22Rv1 (cell line): Measurements from ENCODE around the gene FBXO10.
A peak's percentile ranks its signal among the peaks of the same experiment; 100 is the strongest.
"Not testable (repeated sequence)": the region's sequence is repeated elsewhere in the genome, so short reads cannot be mapped to it uniquely, and the experiment has no call there.

Experiments
- H3K27ac ChIP-seq: fragments of 450-650 bp; 2 replicates; pipeline ENCODE4 v1.5.1; 2017
- ZFX ChIP-seq: fragments of 450-650 bp; IDR thresholded peaks from 2 replicates; pipeline ENCODE4 v1.6.1; 2017; ENCODE audit warnings: antibody characterized with exemption, borderline replicate concordance
- TF ChIP-seq, protein P1 (sequence below): fragments of 450-650 bp; IDR thresholded peaks from 2 replicates; pipeline ENCODE4 v1.5.1; 2017; ENCODE audit warnings: mild to moderate bottlenecking

The FBXO10 gene

GRCh38 chr9:37476930-37477329 is 99.2 kb downstream of the FBXO10 start:
- no peak for TF ChIP-seq ZFX
- TF ChIP-seq, protein P1, sequence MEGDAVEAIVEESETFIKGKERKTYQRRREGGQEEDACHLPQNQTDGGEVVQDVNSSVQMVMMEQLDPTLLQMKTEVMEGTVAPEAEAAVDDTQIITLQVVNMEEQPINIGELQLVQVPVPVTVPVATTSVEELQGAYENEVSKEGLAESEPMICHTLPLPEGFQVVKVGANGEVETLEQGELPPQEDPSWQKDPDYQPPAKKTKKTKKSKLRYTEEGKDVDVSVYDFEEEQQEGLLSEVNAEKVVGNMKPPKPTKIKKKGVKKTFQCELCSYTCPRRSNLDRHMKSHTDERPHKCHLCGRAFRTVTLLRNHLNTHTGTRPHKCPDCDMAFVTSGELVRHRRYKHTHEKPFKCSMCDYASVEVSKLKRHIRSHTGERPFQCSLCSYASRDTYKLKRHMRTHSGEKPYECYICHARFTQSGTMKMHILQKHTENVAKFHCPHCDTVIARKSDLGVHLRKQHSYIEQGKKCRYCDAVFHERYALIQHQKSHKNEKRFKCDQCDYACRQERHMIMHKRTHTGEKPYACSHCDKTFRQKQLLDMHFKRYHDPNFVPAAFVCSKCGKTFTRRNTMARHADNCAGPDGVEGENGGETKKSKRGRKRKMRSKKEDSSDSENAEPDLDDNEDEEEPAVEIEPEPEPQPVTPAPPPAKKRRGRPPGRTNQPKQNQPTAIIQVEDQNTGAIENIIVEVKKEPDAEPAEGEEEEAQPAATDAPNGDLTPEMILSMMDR, result no peak
- H3K27ac ChIP-seq, result no peak overlapping the region

GRCh38 chr9:37474438-37474837 is 101.7 kb downstream of the FBXO10 start:
- no peak overlapping the region for H3K27ac ChIP-seq
- TF ChIP-seq, protein P1, result no peak
- no peak for TF ChIP-seq ZFX

GRCh38 chr9:37473982-37474381 is 102.2 kb downstream of the FBXO10 start:
- not testable (repeated sequence) for H3K27ac ChIP-seq

- TF ChIP-seq, protein P1, result no peak
- no peak for TF ChIP-seq ZFX
- H3K27ac ChIP-seq, result peak overlapping the region; percentile 12; the same call in 1 of the 2 replicates
Measured at GRCh38 chr9:37471942-37472684, 104.1 kb downstream of the FBXO10 start.

DNA sequence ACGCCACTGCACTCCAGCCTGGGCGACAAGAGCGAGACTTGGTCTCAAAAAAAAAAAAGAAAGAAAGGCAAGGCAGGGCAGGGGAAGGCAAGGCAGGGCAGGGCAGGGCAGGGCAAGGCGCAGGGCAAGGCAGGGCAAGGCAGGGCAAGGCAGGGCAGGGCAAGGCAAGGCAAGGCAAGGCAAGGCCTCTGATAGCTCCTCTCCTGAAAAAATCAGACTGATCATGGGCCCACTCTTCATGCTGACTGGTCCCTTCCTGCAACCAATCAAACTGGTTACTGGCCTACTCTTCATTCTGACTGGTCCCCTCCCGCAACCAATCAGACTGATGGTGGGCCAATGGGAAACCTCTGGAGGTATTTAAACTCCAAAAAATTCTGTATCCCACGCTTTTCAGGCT is 107.6 kb downstream of the FBXO10 start:
- TF ChIP-seq, protein P1, result no peak
- no peak for TF ChIP-seq ZFX
- H3K27ac ChIP-seq, result no peak overlapping the region

DNA sequence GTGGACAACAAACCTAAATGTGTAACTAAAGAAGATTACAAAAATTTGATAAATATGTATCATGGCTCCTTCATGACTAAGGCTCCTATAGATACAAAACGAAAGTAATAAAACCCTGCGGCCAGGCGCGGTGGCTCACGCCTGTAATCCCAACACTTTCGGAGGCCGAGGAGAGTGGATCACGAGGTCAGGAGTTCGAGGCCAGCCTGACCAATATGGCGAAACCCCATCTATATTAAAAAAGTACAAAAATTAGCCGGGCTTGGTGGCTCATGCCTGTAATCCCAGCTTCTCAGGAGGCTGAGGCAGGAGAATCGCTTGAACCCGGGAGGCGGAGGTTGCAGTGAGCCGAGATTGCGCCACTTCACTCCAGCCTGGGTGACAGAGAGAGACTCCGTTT is 108.7 kb downstream of the FBXO10 start:
- peak overlapping the region; percentile 99 for H3K27ac ChIP-seq

DNA sequence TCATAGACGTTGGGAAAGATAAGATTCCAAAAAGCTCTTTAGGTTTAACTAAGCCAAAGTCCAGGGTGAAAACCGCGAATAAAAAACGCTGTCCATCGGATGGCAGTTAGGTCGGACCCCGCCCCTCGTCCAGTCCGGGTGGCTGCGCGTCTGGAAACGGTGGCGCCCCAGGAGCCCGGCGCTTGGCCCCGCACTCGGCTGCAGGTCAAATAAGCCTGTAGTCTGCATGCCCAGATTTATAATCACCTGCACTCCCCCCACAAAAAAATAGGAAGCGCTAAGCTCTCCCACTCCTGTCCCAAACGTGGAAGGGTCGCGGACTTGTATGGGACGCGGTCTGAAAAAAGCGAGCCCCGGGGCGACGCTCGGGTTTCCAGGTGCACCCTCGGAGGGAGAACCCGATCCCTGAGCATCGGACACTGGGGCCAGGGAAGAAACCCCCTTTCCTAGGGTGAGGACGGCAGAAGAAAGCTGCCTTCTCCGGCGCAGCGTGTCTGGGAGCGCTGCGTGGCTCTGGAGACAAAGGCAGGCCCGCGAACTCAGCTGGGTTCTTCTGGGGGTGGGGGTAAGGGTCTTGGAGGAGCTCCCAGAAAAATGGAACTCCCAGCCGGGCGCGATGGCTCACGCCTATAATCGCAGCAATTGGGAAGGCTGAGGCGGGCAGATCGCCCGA is 110.0 kb downstream of the FBXO10 start:
- TF ChIP-seq ZFX, result no peak
- TF ChIP-seq, protein P1, result no peak
- peak overlapping the region; percentile 99 for H3K27ac ChIP-seq

GRCh38 chr9:37465249-37466036 is 110.7 kb downstream of the FBXO10 start, which contains the start of gene ZBTB5:
TSS of gene ZBTB5 (minus strand) at chr9:37465450. CDS start at chr9:37442551, 22,899 bp downstream.
- TF ChIP-seq ZFX, result no peak
- TF ChIP-seq, protein P1, result no peak
- H3K27ac ChIP-seq, result peak within 1 kb of the TSS; percentile 99
